HCT116 (cell line): ENCODE results near the gene GMDS. TPM values are rescaled to one million over a fixed set of nuclear protein-coding genes. Genes with fewer than 3 reads are reported as not detected.

Experiments used
- ATAC-seq: fragments of 200-7000 bp; cut with Tn5 transposase; 2 replicates; pipeline ENCODE4 v1.9.1; 2020; ENCODE audit warnings: mild to moderate bottlenecking, moderate library complexity
- BruUV-seq: library from RNA; stranded (reverse); fragments of 400-500 nt; replicated peaks from 2 replicates; lab custom pipeline; 2021; lab: Mats Ljungman, UMichigan
- CTCF ChIA-PET: fragments of 300-600 bp; sonication (Branson Sonifier 250); formaldehyde crosslinking; loops from one replicate; lab custom pipeline; 2021; ENCODE audit warnings: antibody characterized with exemption; lab: Charles Lee
- POLR2A ChIA-PET: fragments of 300-600, 350-600 bp; sonication (Branson Sonifier 250); formaldehyde crosslinking; loops from one replicate; lab custom pipeline; 2021; ENCODE audit warnings: antibody characterized with exemption; lab: Charles Lee
- RAD21 ChIA-PET, 2 experiments: fragments of 300-600 bp; sonication (Branson Sonifier 250); formaldehyde crosslinking; loops; one replicate each; lab custom pipeline; 2023; ENCODE audit warnings: low total read pairs in 2 of 2; ENCODE audit not compliant: uncharacterized antibody in 2 of 2, unreplicated experiment in 2 of 2, low non-redundant PET in 1 of 2; lab: Charles Lee
- DNase-seq: peaks from one replicate; pipeline ENCODE4 v3.0.0-alpha.2; 2010; ENCODE audit warnings: low read depth, low spot score
- H2AFZ ChIP-seq: fragments of 200-600 bp; shearing (Covaris generic), sonication (generic); 2 replicates; pipeline ENCODE4 v1.6.1; 2017; ENCODE audit warnings: low read depth, mixed run types, mixed read lengths, antibody characterized with exemption, low read length; ENCODE audit not compliant: poor library complexity, severe bottlenecking
- H3K27ac ChIP-seq: 2 replicates; pipeline ENCODE4 v1.5.1; 2012; ENCODE audit warnings: low read depth, low read length
- H3K27me3 ChIP-seq: fragments of 200-600 bp; sonication (generic); 2 replicates; pipeline ENCODE4 v1.6.1; 2016; ENCODE audit warnings: mixed run types, low read length, mixed read lengths; ENCODE audit not compliant: insufficient read depth
- H3K36me3 ChIP-seq, 2 experiments: fragments of 200-500 bp in 1 of 2; fragments of 200-600 bp in 1 of 2; sonication (Bioruptor generic) in 1 of 2; sonication (generic) in 1 of 2; 2 replicates each; pipeline versions ENCODE4 v1.5.1 to v1.6.1; 2014 to 2016; ENCODE audit warnings: low read length in 2 of 2, inconsistent platforms in 1 of 2, mixed read lengths in 1 of 2, mixed run types in 1 of 2; ENCODE audit not compliant: insufficient read depth in 2 of 2, control insufficient read depth in 1 of 2
- H3K4me1 ChIP-seq, 2 experiments: fragments of 200-600 bp in 1 of 2; sonication (generic) in 1 of 2; 2 replicates each; pipeline versions ENCODE4 v1.5.1 to v1.6.1; 2012 to 2017; ENCODE audit warnings: low read length in 2 of 2, inconsistent platforms in 1 of 2, mild to moderate bottlenecking in 1 of 2, mixed read lengths in 1 of 2, mixed run types in 1 of 2, moderate library complexity in 1 of 2; ENCODE audit not compliant: insufficient read depth in 2 of 2, control insufficient read depth in 1 of 2
- H3K4me2 ChIP-seq: fragments of 200-600 bp; sonication (generic); 2 replicates; pipeline ENCODE4 v1.6.1; 2017; ENCODE audit warnings: mixed run types, low read length, mixed read lengths
- H3K4me3 ChIP-seq, 2 experiments: fragments of 200-600 bp in 1 of 2; sonication (generic) in 1 of 2; replicated peaks in 1 of 2; 2 replicates each; pipeline ENCODE4 v1.5.1; 2011 to 2016; ENCODE audit warnings: low read length in 2 of 2, control low read depth in 1 of 2, low read depth in 1 of 2, mild to moderate bottlenecking in 1 of 2, mixed read lengths in 1 of 2, mixed run types in 1 of 2
- H3K79me2 ChIP-seq: fragments of 200-600 bp; sonication (generic); 2 replicates; pipeline ENCODE4 v1.6.1; 2017; ENCODE audit warnings: mild to moderate bottlenecking, mixed run types, low read length, moderate library complexity, mixed read lengths; ENCODE audit not compliant: insufficient read depth
- H3K9ac ChIP-seq: fragments of 200-600 bp; sonication (generic); 2 replicates; pipeline ENCODE4 v1.6.1; 2016; ENCODE audit warnings: low read length, mixed read lengths
- H3K9me2 ChIP-seq: fragments of 200-600 bp; sonication (generic), shearing (Covaris generic); 2 replicates; pipeline ENCODE4 v1.6.1; 2017; ENCODE audit warnings: mixed run types, mild to moderate bottlenecking, moderate library complexity; ENCODE audit not compliant: insufficient read depth
- H3K9me3 ChIP-seq, 2 experiments: fragments of 200-500 bp in 1 of 2; fragments of 200-600 bp in 1 of 2; sonication (Bioruptor generic) in 1 of 2; sonication (generic) in 1 of 2; 2 replicates each; pipeline ENCODE4 v1.6.1; 2014 to 2017; ENCODE audit warnings: low read length in 2 of 2, mixed read lengths in 2 of 2, inconsistent platforms in 1 of 2, low read depth in 1 of 2, mild to moderate bottlenecking in 1 of 2, mixed run types in 1 of 2, moderate library complexity in 1 of 2; ENCODE audit not compliant: control insufficient read depth in 1 of 2, insufficient read depth in 1 of 2
- H4K20me1 ChIP-seq: fragments of 200-600 bp; sonication (generic), shearing (Covaris generic); 2 replicates; pipeline ENCODE4 v1.6.1; 2017; ENCODE audit warnings: mixed run types, mild to moderate bottlenecking, moderate library complexity; ENCODE audit not compliant: insufficient read depth
- CBX3 ChIP-seq: IDR thresholded peaks from 2 replicates; pipeline ENCODE4 v1.6.1; 2012; ENCODE audit warnings: low read depth
- CEBPB ChIP-seq: IDR thresholded peaks from 2 replicates; pipeline ENCODE4 v1.6.1; 2012; ENCODE audit warnings: low read depth
- CTCF ChIP-seq, 3 experiments: fragments of 200-600 bp in 1 of 3; sonication (generic) in 1 of 3; IDR thresholded peaks in 2 of 3; conservative IDR thresholded peaks in 1 of 3; 2 replicates each; pipeline ENCODE4 v1.5.1; 2012 to 2017; ENCODE audit warnings: low read depth in 2 of 3, low read length in 2 of 3, antibody characterized with exemption in 1 of 3, borderline replicate concordance in 1 of 3, control low read depth in 1 of 3, mild to moderate bottlenecking in 1 of 3, mixed read lengths in 1 of 3, mixed run types in 1 of 3, moderate library complexity in 1 of 3; ENCODE audit not compliant: insufficient read depth in 1 of 3
- ELF1 ChIP-seq: IDR thresholded peaks from 2 replicates; pipeline ENCODE4 v1.6.1; 2012; ENCODE audit warnings: low read depth, borderline replicate concordance
- EZH2 ChIP-seq: fragments of 200-600 bp; sonication (generic); IDR thresholded peaks from 2 replicates; pipeline ENCODE4 v1.6.1; 2017; ENCODE audit warnings: antibody characterized with exemption, mixed run types
- FOSL1 ChIP-seq: IDR thresholded peaks from 2 replicates; pipeline ENCODE4 v1.6.1; 2012; ENCODE audit warnings: low read depth
- POLR2A ChIP-seq: IDR thresholded peaks from 2 replicates; pipeline ENCODE4 v1.7.0; 2011; ENCODE audit warnings: borderline replicate concordance; ENCODE audit not compliant: insufficient read depth, insufficient read length; ENCODE audit errors: extremely low read depth
- RAD21 ChIP-seq: IDR thresholded peaks from 2 replicates; pipeline ENCODE4 v1.6.1; 2012; ENCODE audit warnings: low read depth, mild to moderate bottlenecking
- REST ChIP-seq: IDR thresholded peaks from 2 replicates; pipeline ENCODE4 v1.6.1; 2012; ENCODE audit warnings: low read depth
- SIN3A ChIP-seq: IDR thresholded peaks from 2 replicates; pipeline ENCODE4 v1.6.1; 2012; ENCODE audit warnings: low read depth
- SP1 ChIP-seq: IDR thresholded peaks from 2 replicates; pipeline ENCODE4 v1.6.1; 2012; ENCODE audit warnings: low read depth
- SRF ChIP-seq: IDR thresholded peaks from 2 replicates; pipeline ENCODE4 v1.6.1; 2012; ENCODE audit warnings: low read depth
- TCF7L2 ChIP-seq: IDR thresholded peaks from 2 replicates; pipeline ENCODE4 v1.7.0; 2011; ENCODE audit warnings: borderline replicate concordance, inconsistent platforms; ENCODE audit not compliant: insufficient read depth, insufficient read length; ENCODE audit errors: extremely low read depth
- YY1 ChIP-seq: IDR thresholded peaks from 2 replicates; pipeline ENCODE4 v1.6.1; 2011; ENCODE audit warnings: low read length, low read depth, moderate library complexity, mild to moderate bottlenecking; ENCODE audit not compliant: insufficient replicate concordance; ENCODE audit errors: extremely low read depth
- ZFX ChIP-seq: fragments of 450-650 bp; IDR thresholded peaks from 2 replicates; pipeline ENCODE4 v1.6.1; 2017
- ZNF274 ChIP-seq: fragments of 200-500 bp; sonication (Bioruptor generic); IDR thresholded peaks from 2 replicates; pipeline ENCODE4 v1.6.1; 2014; ENCODE audit warnings: mild to moderate bottlenecking, low read depth, low read length, inconsistent platforms
- intact Hi-C: fragments of 100-400 bp; cut with micrococcal nuclease; formaldehyde crosslinking; loops from 2 replicates; pipeline ENCODE4 v1.10.0; 2022
- total RNA-seq: library from RNA; stranded (reverse); gene quantifications from one replicate; pipeline ENCODE4 v1.2.1, GENCODE V29; 2021; ENCODE audit not compliant: unreplicated experiment
- TF ChIP-seq, protein P1 (sequence below): IDR thresholded peaks from 2 replicates; pipeline ENCODE4 v1.6.1; 2011; ENCODE audit warnings: mild to moderate bottlenecking, low read length, moderate library complexity; ENCODE audit not compliant: insufficient replicate concordance; ENCODE audit errors: extremely low read depth
- TF ChIP-seq, protein P2 (sequence below): IDR thresholded peaks from 2 replicates; pipeline ENCODE4 v1.6.1; 2012
- TF ChIP-seq, protein P3 (sequence below): IDR thresholded peaks from 2 replicates; pipeline ENCODE4 v1.6.1; 2012

GMDS gene
- total RNA-seq, 1 experiment from 2014 or later: 34.4 TPM

DNA sequence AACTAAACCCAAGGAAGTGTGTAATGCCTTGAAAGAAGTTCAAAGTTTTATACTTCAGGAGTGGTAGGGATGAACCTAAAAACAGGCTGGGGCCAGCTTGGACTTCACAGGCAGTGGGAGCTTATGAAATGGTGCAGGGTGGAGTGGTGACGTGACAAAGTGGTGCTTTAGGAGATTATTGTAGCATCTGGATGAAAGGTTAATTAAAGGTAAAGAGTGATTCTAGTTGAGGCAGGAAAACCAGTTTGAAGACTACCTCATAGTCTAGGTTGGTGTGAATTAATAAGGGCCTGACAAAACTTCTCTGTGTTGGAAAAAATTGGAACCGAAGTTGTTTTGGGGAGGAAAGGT, 30.5 kb upstream of the GMDS start:
- RAD21 ChIA-PET: no interaction called here
- CTCF ChIA-PET: no interaction called here
- no peaks in the 10 kb centered on the region for H3K27me3 ChIP-seq

More for the DNA sequence above, 30.5 kb upstream of the GMDS start:
- no peak overlapping the region for H3K9ac ChIP-seq
- no peaks in the 10 kb centered on the region for H3K36me3 ChIP-seq
- no TSS peak for BruUV-seq
- no peaks in the 10 kb centered on the region for H3K79me2 ChIP-seq
- no peaks in the 10 kb centered on the region for H3K9me2 ChIP-seq
- H4K20me1 ChIP-seq: no peaks in the 10 kb centered on the region
- H3K27ac ChIP-seq: no peak overlapping the region
- H3K4me1 ChIP-seq: no peaks in the 10 kb centered on the region
- intact Hi-C loops: no loop called here
- TF ChIP-seq EZH2 (no peak), ELF1 (no peak), CEBPB (no peak), POLR2A (no peak), CBX3 (no peak), YY1 (no peak), TCF7L2 (no peak), SP1 (no peak), SIN3A (no peak), FOSL1 (no peak), SRF (no peak), ZFX (no peak), RAD21 (no peak), ZNF274 (no peak), CTCF (IDR thresholded peaks at IDR 0.05 in 2 of 3, conservative IDR thresholded peaks at IDR 0.05 in 1 of 3; ENCODE audit: borderline replicate concordance in 1 of 3, insufficient read depth in 1 of 3, low read depth in 2 of 3, low read length in 2 of 3) (no peak), REST (no peak)
- TF ChIP-seq, protein P1, sequence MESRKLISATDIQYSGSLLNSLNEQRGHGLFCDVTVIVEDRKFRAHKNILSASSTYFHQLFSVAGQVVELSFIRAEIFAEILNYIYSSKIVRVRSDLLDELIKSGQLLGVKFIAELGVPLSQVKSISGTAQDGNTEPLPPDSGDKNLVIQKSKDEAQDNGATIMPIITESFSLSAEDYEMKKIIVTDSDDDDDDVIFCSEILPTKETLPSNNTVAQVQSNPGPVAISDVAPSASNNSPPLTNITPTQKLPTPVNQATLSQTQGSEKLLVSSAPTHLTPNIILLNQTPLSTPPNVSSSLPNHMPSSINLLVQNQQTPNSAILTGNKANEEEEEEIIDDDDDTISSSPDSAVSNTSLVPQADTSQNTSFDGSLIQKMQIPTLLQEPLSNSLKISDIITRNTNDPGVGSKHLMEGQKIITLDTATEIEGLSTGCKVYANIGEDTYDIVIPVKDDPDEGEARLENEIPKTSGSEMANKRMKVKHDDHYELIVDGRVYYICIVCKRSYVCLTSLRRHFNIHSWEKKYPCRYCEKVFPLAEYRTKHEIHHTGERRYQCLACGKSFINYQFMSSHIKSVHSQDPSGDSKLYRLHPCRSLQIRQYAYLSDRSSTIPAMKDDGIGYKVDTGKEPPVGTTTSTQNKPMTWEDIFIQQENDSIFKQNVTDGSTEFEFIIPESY: no peak
- TF ChIP-seq, protein P2, sequence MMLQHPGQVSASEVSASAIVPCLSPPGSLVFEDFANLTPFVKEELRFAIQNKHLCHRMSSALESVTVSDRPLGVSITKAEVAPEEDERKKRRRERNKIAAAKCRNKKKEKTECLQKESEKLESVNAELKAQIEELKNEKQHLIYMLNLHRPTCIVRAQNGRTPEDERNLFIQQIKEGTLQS: no peak
- TF ChIP-seq, protein P3, sequence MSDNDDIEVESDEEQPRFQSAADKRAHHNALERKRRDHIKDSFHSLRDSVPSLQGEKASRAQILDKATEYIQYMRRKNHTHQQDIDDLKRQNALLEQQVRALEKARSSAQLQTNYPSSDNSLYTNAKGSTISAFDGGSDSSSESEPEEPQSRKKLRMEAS: no peak
- TF ChIP-seq, all 23 proteins: peak for 0
- ATAC-seq (no peak), DNase-seq (no peak)
- POLR2A ChIA-PET: no interaction called here
- Histone ChIP-seq H2AFZ (no peak overlapping the region), H3K9me3 (no peaks in the 10 kb centered on the region), H3K4me3 (no peak overlapping the region), H3K4me2 (no peak overlapping the region)
